ENCODE data around the gene OR10Z1.

The OR10Z1 gene

GRCh38 chr1:158644449-158644848 is 39.4 kb downstream of the OR10Z1 start:
- TF ChIP-seq POLR2A (IDR thresholded peaks at IDR 0.05; ENCODE audit: low read length) (no peak), GATA1 (IDR thresholded peaks at IDR 0.05; ENCODE audit: low read depth, low read length) (no peak)
- no peak for DNase-seq

- DNase-seq: no peak
- TF ChIP-seq GATA1 (IDR thresholded peaks at IDR 0.05; ENCODE audit: low read depth, low read length) (no peak), POLR2A (IDR thresholded peaks at IDR 0.05; ENCODE audit: low read length) (no peak)
These were observed 41.4 kb downstream of the OR10Z1 start for GRCh38 chr1:158646465-158646864.

- no peak for DNase-seq
These were observed 44.0 kb downstream of the OR10Z1 start for GRCh38 chr1:158649052-158649451.

GRCh38 chr1:158652721-158653334 is 47.8 kb downstream of the OR10Z1 start:
- TF ChIP-seq GATA1 (IDR thresholded peaks at IDR 0.05; ENCODE audit: low read depth, low read length) (no peak), POLR2A (IDR thresholded peaks at IDR 0.05; ENCODE audit: low read length) (no peak)
- DNase-seq: no peak

More at GRCh38 chr1:158649052-158649451, 44.0 kb downstream of the OR10Z1 start:
- TF ChIP-seq POLR2A (IDR thresholded peaks at IDR 0.05; ENCODE audit: low read length) (no peak), GATA1 (IDR thresholded peaks at IDR 0.05; ENCODE audit: low read depth, low read length) (no peak)

- DNase-seq: no peak
- no peak for TF ChIP-seq GATA1 (IDR thresholded peaks at IDR 0.05; ENCODE audit: low read depth, low read length)
These were observed 49.0 kb downstream of the OR10Z1 start for GRCh38 chr1:158654086-158654485.

GRCh38 chr1:158654571-158654970 is 49.5 kb downstream of the OR10Z1 start:
- TF ChIP-seq GATA1 (IDR thresholded peaks at IDR 0.05; ENCODE audit: low read depth, low read length): no peak
- TF ChIP-seq POLR2A (IDR thresholded peaks at IDR 0.05; ENCODE audit: low read length): no peak
- DNase-seq: no peak

Measured in erythroblast (primary cell).